Esophagus squamous epithelium (tissue), 4 donors: ENCODE results near the gene ITCH.

Source experiments
- CTCF ChIP-seq, 6 experiments: fragments of 450-650 bp in 4 of 6; fragments of 200-600 bp in 2 of 6; sonication (generic) in 2 of 6; IDR thresholded peaks; one replicate each; pipeline ENCODE4 v1.5.1; 2016 to 2019; ENCODE audit warnings: antibody characterized with exemption in 6 of 6, mild to moderate bottlenecking in 4 of 6, moderate library complexity in 4 of 6
- POLR2A ChIP-seq, 4 donors: fragments of 450-650 bp; IDR thresholded peaks; one replicate each; pipeline ENCODE4 v1.6.1; 2017; ENCODE audit warnings: antibody characterized with exemption in 4 of 4, mild to moderate bottlenecking in 4 of 4, moderate library complexity in 3 of 4

DNA sequence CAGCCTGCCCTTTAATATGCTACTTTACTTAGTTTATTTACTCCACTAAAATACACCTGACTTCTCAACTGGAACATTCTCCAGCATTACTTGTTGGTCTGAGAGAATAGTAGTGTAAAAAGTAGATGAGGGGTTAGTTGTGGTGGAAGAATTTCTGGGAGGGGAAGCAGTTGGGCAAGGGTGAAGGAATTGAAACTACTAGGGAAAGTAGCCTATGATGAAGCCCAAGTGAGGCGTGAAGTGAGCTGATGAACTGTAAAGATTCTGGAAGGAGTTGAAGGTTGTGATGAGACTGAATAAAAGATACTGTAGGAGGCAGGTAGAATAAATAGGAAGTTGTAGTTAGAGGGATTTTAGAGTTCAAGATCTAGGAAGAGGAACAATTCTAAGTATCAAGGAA lies 72.5 kb downstream of the ITCH start:
- no peak for TF ChIP-seq CTCF (IDR thresholded peaks at IDR 0.05)
- TF ChIP-seq POLR2A (IDR thresholded peaks at IDR 0.05) = no peak
